ENCODE results near the gene ACAA1. TPM values are rescaled to one million over a fixed set of nuclear protein-coding genes. Genes with fewer than 3 reads are reported as not detected.
A peak's percentile ranks its signal among the peaks of the same experiment; 100 is the strongest.

ACAA1 gene
- total and polyA plus RNA-seq, 9 of the 15 experiments (the other 6 are each of a cell fraction or from before 2014, with no cell fraction given): 4.0 to 88.9 (median 57.2) TPM

- TF ChIP-seq RB1 (IDR thresholded peaks at IDR 0.05; ENCODE audit: low read depth) (peak; percentile 71), ZNF24 (IDR thresholded peaks at IDR 0.05) (no peak), ZC3H4 (CRISPR knock-in tag; IDR thresholded peaks at IDR 0.05; ENCODE audit: borderline replicate concordance) (no peak), ZNF324 (CRISPR knock-in tag; IDR thresholded peaks at IDR 0.05) (no peak), GMEB1 (CRISPR knock-in tag; IDR thresholded peaks at IDR 0.05) (peak; percentile 98), DPF2 (IDR thresholded peaks at IDR 0.05) (no peak), MCM7 (IDR thresholded peaks at IDR 0.05) (no peak), NR3C1 (CRISPR knock-in tag; IDR thresholded peaks at IDR 0.05) (no peak), MBD2 (IDR thresholded peaks at IDR 0.05; ENCODE audit: borderline replicate concordance, low read depth) (peak; percentile 91), SAP30 (IDR thresholded peaks at IDR 0.05; ENCODE audit: borderline replicate concordance, insufficient read depth, low read depth, low read length, poor library complexity, severe bottlenecking) (peak; percentile 81), POLR2AphosphoS2 (IDR thresholded peaks at IDR 0.05; ENCODE audit: low read length) (peak; percentile 57; the same call in 1 of the 2 replicates), SP2 (IDR thresholded peaks at IDR 0.05; ENCODE audit: extremely low read depth, low read depth, low read length, poor library complexity, severe bottlenecking) (peak; percentile 72), ZNF512 (tag; IDR thresholded peaks at IDR 0.05) (no peak), HNRNPK (IDR thresholded peaks at IDR 0.05; ENCODE audit: low read depth, low read length, poor library complexity, severe bottlenecking) (no peak), HMG20A (CRISPR knock-in tag; conservative IDR thresholded peaks at IDR 0.05) (no peak), NCOA6 (IDR thresholded peaks at IDR 0.05) (peak; percentile 96), HNRNPUL1 (IDR thresholded peaks at IDR 0.05; ENCODE audit: low read length) (no peak), ZNF253 (CRISPR knock-in tag; conservative IDR thresholded peaks at IDR 0.05) (no peak), ZNF232 (CRISPR knock-in tag; IDR thresholded peaks at IDR 0.05) (no peak), KAT8 (IDR thresholded peaks at IDR 0.05; ENCODE audit: low read depth) (no peak), HDAC8 (tag; IDR thresholded peaks at IDR 0.05) (0 out of 2 replicates have a peak, but pooled peaks have one; percentile 17)
- TF ChIP-seq, protein P1, sequence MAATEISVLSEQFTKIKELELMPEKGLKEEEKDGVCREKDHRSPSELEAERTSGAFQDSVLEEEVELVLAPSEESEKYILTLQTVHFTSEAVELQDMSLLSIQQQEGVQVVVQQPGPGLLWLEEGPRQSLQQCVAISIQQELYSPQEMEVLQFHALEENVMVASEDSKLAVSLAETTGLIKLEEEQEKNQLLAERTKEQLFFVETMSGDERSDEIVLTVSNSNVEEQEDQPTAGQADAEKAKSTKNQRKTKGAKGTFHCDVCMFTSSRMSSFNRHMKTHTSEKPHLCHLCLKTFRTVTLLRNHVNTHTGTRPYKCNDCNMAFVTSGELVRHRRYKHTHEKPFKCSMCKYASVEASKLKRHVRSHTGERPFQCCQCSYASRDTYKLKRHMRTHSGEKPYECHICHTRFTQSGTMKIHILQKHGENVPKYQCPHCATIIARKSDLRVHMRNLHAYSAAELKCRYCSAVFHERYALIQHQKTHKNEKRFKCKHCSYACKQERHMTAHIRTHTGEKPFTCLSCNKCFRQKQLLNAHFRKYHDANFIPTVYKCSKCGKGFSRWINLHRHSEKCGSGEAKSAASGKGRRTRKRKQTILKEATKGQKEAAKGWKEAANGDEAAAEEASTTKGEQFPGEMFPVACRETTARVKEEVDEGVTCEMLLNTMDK (IDR thresholded peaks at IDR 0.05; ENCODE audit: borderline replicate concordance, insufficient read depth, low read depth, low read length, poor library complexity, severe bottlenecking): no peak
- TF ChIP-seq, protein P2, sequence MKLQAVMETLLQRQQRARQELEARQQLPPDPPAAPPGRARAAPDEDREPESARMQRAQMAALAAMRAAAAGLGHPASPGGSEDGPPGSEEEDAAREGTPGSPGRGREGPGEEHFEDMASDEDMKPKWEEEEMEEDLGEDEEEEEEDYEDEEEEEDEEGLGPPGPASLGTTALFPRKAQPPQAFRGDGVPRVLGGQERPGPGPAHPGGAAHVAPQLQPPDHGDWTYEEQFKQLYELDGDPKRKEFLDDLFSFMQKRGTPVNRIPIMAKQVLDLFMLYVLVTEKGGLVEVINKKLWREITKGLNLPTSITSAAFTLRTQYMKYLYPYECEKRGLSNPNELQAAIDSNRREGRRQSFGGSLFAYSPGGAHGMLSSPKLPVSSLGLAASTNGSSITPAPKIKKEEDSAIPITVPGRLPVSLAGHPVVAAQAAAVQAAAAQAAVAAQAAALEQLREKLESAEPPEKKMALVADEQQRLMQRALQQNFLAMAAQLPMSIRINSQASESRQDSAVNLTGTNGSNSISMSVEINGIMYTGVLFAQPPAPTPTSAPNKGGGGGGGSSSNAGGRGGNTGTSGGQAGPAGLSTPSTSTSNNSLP (IDR thresholded peaks at IDR 0.05; ENCODE audit: borderline replicate concordance, low read depth, low read length): no peak
Measured at GRCh38 chr3:38164952-38165721, 28.2 kb upstream of the ACAA1 start, which contains the start of gene OXSR1 (continued).

All from K562 (cell line).